ENCODE data around the gene VWA1. TPM values are rescaled to one million over a fixed set of nuclear protein-coding genes. Genes with fewer than 3 reads are reported as not detected.

VWA1 gene, protein sequence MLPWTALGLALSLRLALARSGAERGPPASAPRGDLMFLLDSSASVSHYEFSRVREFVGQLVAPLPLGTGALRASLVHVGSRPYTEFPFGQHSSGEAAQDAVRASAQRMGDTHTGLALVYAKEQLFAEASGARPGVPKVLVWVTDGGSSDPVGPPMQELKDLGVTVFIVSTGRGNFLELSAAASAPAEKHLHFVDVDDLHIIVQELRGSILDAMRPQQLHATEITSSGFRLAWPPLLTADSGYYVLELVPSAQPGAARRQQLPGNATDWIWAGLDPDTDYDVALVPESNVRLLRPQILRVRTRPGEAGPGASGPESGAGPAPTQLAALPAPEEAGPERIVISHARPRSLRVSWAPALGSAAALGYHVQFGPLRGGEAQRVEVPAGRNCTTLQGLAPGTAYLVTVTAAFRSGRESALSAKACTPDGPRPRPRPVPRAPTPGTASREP
- 1.5 and 1.6 TPM in 2 replicates for total RNA-seq (ENCODE audit: low replicate concordance)

GRCh38 chr1:1435106-1435903 lies at the start of gene VWA1:
TSS of gene VWA1 (plus strand) at chr1:1435690. CDS start at chr1:1435749, 59 bp downstream.

DNA sequence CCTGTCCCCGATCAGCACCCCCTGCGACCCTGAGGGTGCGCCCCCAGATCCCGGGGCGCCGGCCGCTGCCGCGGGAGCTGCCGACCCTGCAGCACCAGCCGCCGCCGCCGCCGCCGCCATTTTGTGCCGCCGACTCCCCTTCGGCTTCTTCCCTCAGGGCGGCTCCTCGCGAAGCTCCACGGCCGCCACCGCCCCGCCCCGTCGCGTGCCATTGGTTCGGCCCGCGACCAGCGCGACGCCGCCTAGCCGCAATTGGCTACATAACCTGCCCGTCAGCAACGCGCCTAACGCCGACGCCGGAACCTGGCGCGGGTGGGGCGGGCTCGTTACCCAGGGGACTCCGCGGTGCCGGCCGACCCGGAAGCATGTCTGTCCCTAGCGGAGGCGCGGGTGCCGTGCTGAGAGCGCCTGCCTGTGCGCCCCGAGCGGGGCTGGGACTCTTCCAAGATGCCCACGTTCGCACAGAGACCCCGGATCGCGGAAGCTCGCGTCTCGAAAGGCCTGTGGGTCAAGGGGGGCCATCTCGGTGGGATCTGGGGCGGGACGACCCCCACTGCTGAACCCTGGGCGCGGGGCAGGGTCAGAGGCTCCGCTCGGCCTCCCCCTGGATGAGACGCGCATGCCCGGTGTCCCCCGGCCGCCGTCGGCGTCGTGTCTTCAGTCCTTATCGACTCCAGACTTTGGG lies 36.2 kb upstream of the VWA1 start, which contains the start of gene CCNL2:
Gene CCNL2, minus strand, starts transcription at position 149 of the 685 bp plus-strand sequence. Its CDS starts 29 bp downstream, at position 120.

GRCh38 chr1:1406821-1407635 lies 28.5 kb upstream of the VWA1 start, which contains the start of gene MRPL20:
TSS of gene MRPL20 (minus strand) at chr1:1407293. CDS start at chr1:1407217, 76 bp downstream.

GRCh38 chr1:1421147-1421906 lies 14.2 kb upstream of the VWA1 start, which contains the start of gene ANKRD65:
TSS of gene ANKRD65 (minus strand) at chr1:1421276. CDS start at chr1:1421005, 271 bp downstream.

DNA sequence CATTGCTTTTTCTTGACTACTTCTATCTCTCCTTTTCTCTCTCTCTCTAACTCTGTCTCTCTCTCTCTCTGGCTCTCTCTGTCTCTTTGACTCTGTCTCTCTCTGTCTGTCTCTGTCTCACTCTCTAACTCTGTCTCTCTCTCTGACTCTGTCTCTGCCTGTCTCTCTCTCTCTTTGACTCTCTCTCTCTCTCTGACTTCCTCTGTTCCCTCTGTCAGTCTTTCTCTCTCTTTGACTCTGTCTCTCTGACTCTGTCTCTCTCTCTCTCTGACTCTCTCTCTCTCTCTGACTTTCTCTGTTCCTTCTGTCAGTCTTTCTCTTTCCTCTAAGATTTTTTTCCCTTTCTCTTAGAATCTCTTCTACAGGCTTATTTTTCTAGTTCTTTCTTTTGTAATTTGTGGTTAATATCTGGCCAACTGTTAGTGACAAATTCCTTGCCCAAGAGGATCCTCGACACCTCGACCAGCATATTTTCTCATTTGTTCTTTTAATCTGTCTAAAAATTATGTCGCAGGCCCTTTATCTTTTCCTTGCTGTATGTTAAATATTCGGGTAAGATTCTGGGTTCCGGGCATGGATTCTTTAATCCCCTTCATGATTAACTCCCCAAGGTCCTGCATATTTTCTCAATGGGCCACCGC lies 13.7 kb downstream of the VWA1 start, which contains the start of gene ATAD3C:
Gene ATAD3C, plus strand, starts transcription at position 591 of the 641 bp plus-strand sequence. CDS start 995 bp downstream, outside the sequence.

DNA sequence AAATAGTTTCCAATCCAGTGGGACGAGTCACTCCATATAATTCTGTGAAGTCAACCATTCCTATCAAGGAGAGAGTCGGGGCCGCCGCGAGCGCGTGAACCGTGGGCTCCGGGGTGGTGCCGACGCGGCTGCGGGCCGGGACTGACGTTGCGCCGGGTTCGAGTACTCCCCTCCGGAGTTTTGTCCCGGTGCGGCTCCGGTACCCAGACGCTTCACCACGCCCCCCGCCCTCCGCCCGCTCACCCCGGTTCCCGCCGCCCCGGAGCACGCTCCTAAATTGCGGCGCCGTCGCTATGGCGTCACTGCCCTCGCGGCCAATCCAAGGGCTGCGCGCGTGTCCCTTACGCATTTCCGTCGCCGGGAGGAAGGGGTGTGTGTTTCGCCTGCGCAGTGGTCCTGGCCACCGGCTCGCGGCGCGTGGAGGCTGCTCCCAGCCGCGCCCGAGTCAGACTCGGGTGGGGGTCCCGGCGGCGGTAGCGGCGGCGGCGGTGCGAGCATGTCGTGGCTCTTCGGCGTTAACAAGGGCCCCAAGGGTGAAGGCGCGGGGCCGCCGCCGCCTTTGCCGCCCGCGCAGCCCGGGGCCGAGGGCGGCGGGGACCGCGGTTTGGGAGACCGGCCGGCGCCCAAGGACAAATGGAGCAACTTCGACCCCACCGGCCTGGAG lies 36.0 kb downstream of the VWA1 start, which contains the start of gene ATAD3B:
Gene ATAD3B, plus strand, starts transcription at position 377 of the 664 bp plus-strand sequence. Its CDS starts 120 bp downstream, at position 497.

Other genes with a start within 250 kb of the VWA1 start
- gene TNFRSF18, start 229.1 kb upstream of the VWA1 start, total RNA-seq (ENCODE audit: low replicate concordance), result not detected in 2 replicates
- not detected in 2 replicates for gene TNFRSF4, start 221.5 kb upstream of the VWA1 start, total RNA-seq (ENCODE audit: low replicate concordance)
- 100 and 148 TPM in 2 replicates for gene SDF4, start 203.7 kb upstream of the VWA1 start, total RNA-seq (ENCODE audit: low replicate concordance)
- 9.9 and 24.7 TPM in 2 replicates for gene B3GALT6, start 203.5 kb upstream of the VWA1 start, total RNA-seq (ENCODE audit: low replicate concordance)
- 0.35 and 0.53 TPM in 2 replicates for gene C1QTNF12, start 189.0 kb upstream of the VWA1 start, total RNA-seq (ENCODE audit: low replicate concordance)
- gene UBE2J2, start 161.8 kb upstream of the VWA1 start, total RNA-seq (ENCODE audit: low replicate concordance), result 9.9 and 30.1 TPM in 2 replicates
- 0.38 and 0.47 TPM in 2 replicates for gene SCNN1D, start 155.3 kb upstream of the VWA1 start, total RNA-seq (ENCODE audit: low replicate concordance)
- 22.7 and 64.0 TPM in 2 replicates for gene ACAP3, start 127.8 kb upstream of the VWA1 start, total RNA-seq (ENCODE audit: low replicate concordance)
- 4.7 and 14.8 TPM in 2 replicates for gene PUSL1, start 127.1 kb upstream of the VWA1 start, total RNA-seq (ENCODE audit: low replicate concordance)
- 52.0 and 105 TPM in 2 replicates for gene INTS11, start 111.0 kb upstream of the VWA1 start, total RNA-seq (ENCODE audit: low replicate concordance)
- 4.3 and 8.5 TPM in 2 replicates for gene CPTP, start 110.9 kb upstream of the VWA1 start, total RNA-seq (ENCODE audit: low replicate concordance)
- gene TAS1R3, start 104.4 kb upstream of the VWA1 start, total RNA-seq (ENCODE audit: low replicate concordance), result 0.15 and 0.35 TPM in 2 replicates
- gene DVL1, start 86.3 kb upstream of the VWA1 start, total RNA-seq (ENCODE audit: low replicate concordance), result 72.2 and 104 TPM in 2 replicates
- 200 and 222 TPM in 2 replicates for gene MXRA8, start 77.1 kb upstream of the VWA1 start, total RNA-seq (ENCODE audit: low replicate concordance)
- 51.0 and 109 TPM in 2 replicates for gene AURKAIP1, start 60.5 kb upstream of the VWA1 start, total RNA-seq (ENCODE audit: low replicate concordance)
- 92.2 and 99.7 TPM in 2 replicates for gene CCNL2, start 36.4 kb upstream of the VWA1 start, total RNA-seq (ENCODE audit: low replicate concordance)
- gene MRPL20, start 28.4 kb upstream of the VWA1 start, total RNA-seq (ENCODE audit: low replicate concordance), result 59.4 and 118 TPM in 2 replicates
- 0.23 TPM in 2 replicates for gene ANKRD65, start 14.4 kb upstream of the VWA1 start, total RNA-seq (ENCODE audit: low replicate concordance)
- gene ATAD3C, start 14.0 kb downstream of the VWA1 start, total RNA-seq (ENCODE audit: low replicate concordance), result under 0.01 and 0.15 TPM in 2 replicates
- gene ATAD3B, start 36.1 kb downstream of the VWA1 start, total RNA-seq (ENCODE audit: low replicate concordance), result 15.9 and 18.1 TPM in 2 replicates
- gene ATAD3A, start 76.5 kb downstream of the VWA1 start, total RNA-seq (ENCODE audit: low replicate concordance), result 20.5 and 40.8 TPM in 2 replicates
- gene TMEM240, start 104.9 kb downstream of the VWA1 start, total RNA-seq (ENCODE audit: low replicate concordance), result 1.6 and 5.6 TPM in 2 replicates
- 24.2 and 47.0 TPM in 2 replicates for gene SSU72, start 139.2 kb downstream of the VWA1 start, total RNA-seq (ENCODE audit: low replicate concordance)
- 0.45 and 0.82 TPM in 2 replicates for gene FNDC10, start 164.4 kb downstream of the VWA1 start, total RNA-seq (ENCODE audit: low replicate concordance)
- 60.0 and 184 TPM in 2 replicates for gene MIB2, start 179.8 kb downstream of the VWA1 start, total RNA-seq (ENCODE audit: low replicate concordance)
- gene MMP23B, start 196.5 kb downstream of the VWA1 start, total RNA-seq (ENCODE audit: low replicate concordance), result 2.1 and 4.7 TPM in 2 replicates
- 8.8 and 9.0 TPM in 2 replicates for gene CDK11B, start 223.3 kb downstream of the VWA1 start, total RNA-seq (ENCODE audit: low replicate concordance)